ENCODE measurements around the gene RBM17.
A peak's percentile ranks its signal among the peaks of the same experiment; 100 is the strongest.
"Not testable (repeated sequence)": the region's sequence is repeated elsewhere in the genome, so short reads cannot be mapped to it uniquely, and the experiment has no call there.

Gene RBM17

GRCh38 chr10:6082496-6083395 lies 6.1 kb upstream of the RBM17 start:
- DNase-seq: no peak

GRCh38 chr10:6083523-6084475 lies 5.0 kb upstream of the RBM17 start:
- no peak for DNase-seq

GRCh38 chr10:6086375-6087233 lies 2.2 kb upstream of the RBM17 start:
- DNase-seq: peak; percentile 96

- DNase-seq: peak; percentile 44
Measured at GRCh38 chr10:6089334-6090219, 743 bp downstream of the RBM17 start.

GRCh38 chr10:6091630-6092029 lies 2.8 kb downstream of the RBM17 start:
- no peak for DNase-seq

- DNase-seq: no peak
Measured at GRCh38 chr10:6092731-6093130, 3.9 kb downstream of the RBM17 start.

- DNase-seq: no peak
Measured at GRCh38 chr10:6095810-6096570, 7.2 kb downstream of the RBM17 start.

- DNase-seq: no peak
Measured at GRCh38 chr10:6097063-6097462, 8.2 kb downstream of the RBM17 start.

GRCh38 chr10:6098156-6098555 lies 9.3 kb downstream of the RBM17 start:
- DNase-seq: no peak

- DNase-seq: no peak
Measured at GRCh38 chr10:6100370-6100769, 11.5 kb downstream of the RBM17 start.

GRCh38 chr10:6101181-6101580 lies 12.3 kb downstream of the RBM17 start:
- no peak for DNase-seq

GRCh38 chr10:6102128-6102527 lies 13.3 kb downstream of the RBM17 start:
- no peak for DNase-seq

GRCh38 chr10:6103591-6103990 lies 14.8 kb downstream of the RBM17 start:
- no peak for DNase-seq

- DNase-seq: not testable (repeated sequence)
Measured at GRCh38 chr10:6107616-6108015, 18.8 kb downstream of the RBM17 start.

GRCh38 chr10:6108072-6108471 lies 19.2 kb downstream of the RBM17 start:
- no peak for DNase-seq

- peak; percentile 67 for DNase-seq
Measured at GRCh38 chr10:6108631-6109443, 20.0 kb downstream of the RBM17 start.

GRCh38 chr10:6109444-6109775 lies 20.6 kb downstream of the RBM17 start:
- DNase-seq: no peak

- DNase-seq: no peak
Measured at GRCh38 chr10:6110136-6110535, 21.3 kb downstream of the RBM17 start.

GRCh38 chr10:6112893-6113292 lies 24.1 kb downstream of the RBM17 start:
- DNase-seq: no peak

- DNase-seq: no peak
Measured at GRCh38 chr10:6114299-6114698, 25.5 kb downstream of the RBM17 start.
